Muscle layer of colon (tissue), 2 donors: ENCODE data around the gene TKTL1.

Experiments
- H3K27ac ChIP-seq: one replicate; pipeline ENCODE4 v1.7.0; 2013; ENCODE audit warnings: low read depth, mild to moderate bottlenecking, low read length, moderate library complexity
- H3K27me3 ChIP-seq, 2 donors: one replicate each; pipeline ENCODE4 v1.7.0; 2013; ENCODE audit warnings: low read length in 2 of 2, mild to moderate bottlenecking in 2 of 2; ENCODE audit not compliant: insufficient read depth in 2 of 2, control insufficient read depth in 1 of 2
- H3K36me3 ChIP-seq: one replicate; pipeline ENCODE4 v1.7.0; 2013; ENCODE audit warnings: mild to moderate bottlenecking, low read length; ENCODE audit not compliant: insufficient read depth
- H3K4me1 ChIP-seq: one replicate; pipeline ENCODE4 v1.7.0; 2013; ENCODE audit warnings: mild to moderate bottlenecking, low read length; ENCODE audit not compliant: insufficient read depth
- H3K4me3 ChIP-seq, 2 donors: one replicate each; pipeline ENCODE4 v1.7.0; 2013; ENCODE audit warnings: low read length in 2 of 2, low read depth in 1 of 2, mild to moderate bottlenecking in 1 of 2, moderate library complexity in 1 of 2
- H3K9ac ChIP-seq: one replicate; pipeline ENCODE4 v1.7.0; 2013; ENCODE audit warnings: low read length
- H3K9me3 ChIP-seq: one replicate; pipeline ENCODE4 v1.7.0; 2013; ENCODE audit warnings: mild to moderate bottlenecking, low read length
- donor health status: abdominal sarcoma.
- donor health status: Adenocarcinoma of cecum.

The TKTL1 gene

GRCh38 chrX:154355094-154355775 is 59.6 kb downstream of the TKTL1 start:
- no peaks in the 10 kb centered on the region for H3K9me3 ChIP-seq
- no peak overlapping the region for H3K9ac ChIP-seq
- H3K4me3 ChIP-seq, result no peak overlapping the region
- no peaks in the 10 kb centered on the region for H3K27me3 ChIP-seq
- peak overlapping the region; percentile 48 for H3K27ac ChIP-seq
- peaks cover 100% of the 10 kb centered on the region for H3K36me3 ChIP-seq
- peaks cover 6% of the 10 kb centered on the region for H3K4me1 ChIP-seq

DNA sequence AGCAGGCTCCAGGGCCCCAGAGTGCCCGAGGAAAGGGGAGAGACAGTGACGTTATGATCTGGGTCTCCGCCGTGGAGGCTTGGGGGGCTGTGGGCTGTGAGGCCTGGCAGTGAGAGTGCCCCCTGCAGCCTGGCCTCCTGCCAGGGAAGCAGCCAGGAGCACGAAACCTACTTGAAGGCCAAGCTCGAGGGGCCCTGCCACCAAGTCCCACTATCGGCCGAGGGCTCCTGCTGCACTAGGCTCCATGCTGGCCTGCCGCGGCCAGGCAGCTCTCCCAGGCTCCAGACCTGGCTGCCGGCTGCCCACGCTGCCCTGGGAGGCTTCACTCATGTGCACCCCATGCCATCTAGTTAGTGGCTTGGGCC is 60.2 kb downstream of the TKTL1 start:
- no peaks in the 10 kb centered on the region for H3K27me3 ChIP-seq
- H3K9ac ChIP-seq, result no peak overlapping the region
- H3K36me3 ChIP-seq, result peaks cover 99% of the 10 kb centered on the region
- H3K4me1 ChIP-seq, result peaks cover 6% of the 10 kb centered on the region
- H3K4me3 ChIP-seq, result no peak overlapping the region
- peak overlapping the region; percentile 16 for H3K27ac ChIP-seq
- H3K9me3 ChIP-seq, result no peaks in the 10 kb centered on the region

- Histone ChIP-seq H3K27ac (no peak overlapping the region), H3K36me3 (peaks cover 96% of the 10 kb centered on the region), H3K9ac (no peak overlapping the region), H3K4me3 (no peak overlapping the region), H3K27me3 (no peaks in the 10 kb centered on the region), H3K9me3 (no peaks in the 10 kb centered on the region), H3K4me1 (peaks cover 6% of the 10 kb centered on the region)
Measured at GRCh38 chrX:154356596-154356995, 61.0 kb downstream of the TKTL1 start.

DNA sequence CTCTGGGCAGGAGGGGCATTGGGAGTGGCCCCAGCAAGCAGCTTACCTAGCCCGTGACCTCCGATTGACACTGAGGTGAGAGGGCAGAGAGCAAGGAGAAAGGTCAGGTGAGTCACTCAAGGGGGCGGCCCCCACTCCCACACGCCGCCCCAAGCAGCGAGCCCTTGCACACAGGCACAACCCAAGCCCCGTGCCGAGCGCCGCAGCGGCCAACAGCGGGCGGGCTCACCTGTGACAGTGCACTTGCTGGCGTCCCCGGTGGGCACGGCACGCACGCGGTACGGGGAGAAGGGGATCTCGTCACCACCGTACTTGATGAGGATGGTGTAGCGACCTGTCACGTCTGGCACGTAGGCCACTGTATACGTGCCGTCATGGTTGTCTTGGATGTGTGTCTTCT is 61.6 kb downstream of the TKTL1 start:
- Histone ChIP-seq H3K4me1 (peaks cover 6% of the 10 kb centered on the region), H3K9ac (no peak overlapping the region), H3K4me3 (no peak overlapping the region), H3K27ac (peak overlapping the region; percentile 43), H3K36me3 (peaks cover 96% of the 10 kb centered on the region), H3K27me3 (no peaks in the 10 kb centered on the region), H3K9me3 (no peaks in the 10 kb centered on the region)

DNA sequence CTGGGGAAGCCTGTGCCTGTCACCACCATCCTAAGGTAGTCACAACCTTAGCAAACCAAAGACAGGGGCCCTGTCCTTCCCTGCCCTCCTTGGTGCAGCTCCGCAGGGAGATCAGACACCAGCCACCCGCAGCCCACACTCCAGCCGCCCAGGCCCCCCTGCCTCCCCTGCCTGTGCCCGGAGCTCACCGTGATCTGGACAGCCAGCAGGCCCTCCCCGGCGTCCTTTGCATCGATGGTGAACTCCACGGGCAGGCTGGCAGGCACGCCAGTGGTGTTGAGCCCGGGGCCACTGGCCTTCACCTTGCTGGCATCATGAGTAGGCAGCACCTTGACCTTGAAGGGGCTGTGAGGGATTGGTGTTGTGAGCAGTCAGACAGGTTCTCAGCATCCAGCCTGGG is 62.4 kb downstream of the TKTL1 start:
- Histone ChIP-seq H3K9ac (no peak overlapping the region), H3K4me1 (peaks cover 6% of the 10 kb centered on the region), H3K4me3 (no peak overlapping the region)

GRCh38 chrX:154358829-154359228 is 63.2 kb downstream of the TKTL1 start:
- H3K27me3 ChIP-seq, result no peaks in the 10 kb centered on the region
- H3K9ac ChIP-seq, result no peak overlapping the region
- peak overlapping the region; percentile 30 for H3K27ac ChIP-seq
- no peaks in the 10 kb centered on the region for H3K9me3 ChIP-seq
- peak overlapping the region in 1 of 2 donors; percentile 38 for H3K4me3 ChIP-seq
- peaks cover 92% of the 10 kb centered on the region for H3K36me3 ChIP-seq
- peaks cover 6% of the 10 kb centered on the region for H3K4me1 ChIP-seq

More for the DNA sequence above, 62.4 kb downstream of the TKTL1 start:
- Histone ChIP-seq H3K27me3 (no peaks in the 10 kb centered on the region), H3K27ac (peak overlapping the region; percentile 30), H3K9me3 (no peaks in the 10 kb centered on the region), H3K36me3 (peaks cover 96% of the 10 kb centered on the region)

DNA sequence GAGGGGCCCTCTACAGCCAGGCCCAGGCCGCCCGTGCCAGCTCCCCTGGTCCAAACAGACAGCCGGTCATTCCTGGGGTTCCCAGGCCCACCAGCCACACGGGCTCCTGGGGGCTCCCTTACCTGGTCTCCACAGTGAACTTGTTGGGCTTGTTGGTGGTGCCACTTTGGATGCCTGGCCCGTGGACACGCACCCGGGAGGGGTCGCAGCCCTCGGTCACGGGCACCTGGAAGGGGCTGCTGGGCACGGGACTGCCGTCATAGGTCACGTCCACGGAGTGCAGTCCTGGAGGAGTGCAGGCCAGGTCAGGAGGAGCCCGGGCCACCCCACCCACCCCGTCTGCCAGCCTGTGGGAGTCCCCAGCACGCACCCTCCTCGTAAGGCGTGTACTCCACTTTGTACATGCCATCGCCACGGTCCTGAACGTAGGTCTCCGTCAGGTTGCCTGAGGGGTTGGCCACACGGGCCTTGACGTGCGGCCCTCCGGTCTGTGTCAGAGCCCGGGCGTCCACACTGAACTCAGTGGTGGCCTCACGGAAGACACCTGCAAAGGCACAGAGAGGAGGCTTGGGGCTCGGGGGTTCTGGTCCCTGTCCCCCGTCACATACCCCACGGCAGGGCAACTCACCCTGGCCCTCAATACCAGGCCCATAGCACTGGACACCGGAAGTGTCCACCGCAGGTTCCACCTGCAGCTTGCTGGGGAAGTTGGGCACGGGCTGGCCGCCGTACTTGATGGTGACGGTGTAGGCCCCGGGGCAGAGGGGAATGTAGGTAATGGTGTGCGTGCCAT is 64.0 kb downstream of the TKTL1 start:
- no peak overlapping the region for H3K9ac ChIP-seq
- H3K27me3 ChIP-seq, result no peaks in the 10 kb centered on the region
- peaks cover 6% of the 10 kb centered on the region for H3K4me1 ChIP-seq
- H3K4me3 ChIP-seq, result no peak overlapping the region
- H3K9me3 ChIP-seq, result no peaks in the 10 kb centered on the region
- H3K36me3 ChIP-seq, result peaks cover 89% of the 10 kb centered on the region
- H3K27ac ChIP-seq, result peak overlapping the region; percentile 19

- Histone ChIP-seq H3K4me3 (no peak overlapping the region), H3K4me1 (peaks cover 6% of the 10 kb centered on the region), H3K9ac (no peak overlapping the region), H3K27me3 (no peaks in the 10 kb centered on the region), H3K9me3 (no peaks in the 10 kb centered on the region), H3K36me3 (peaks cover 89% of the 10 kb centered on the region), H3K27ac (peak overlapping the region; percentile 22)
Measured at GRCh38 chrX:154360155-154360713, 64.6 kb downstream of the TKTL1 start.

- H3K9me3 ChIP-seq, result no peaks in the 10 kb centered on the region
- no peak overlapping the region for H3K9ac ChIP-seq
- H3K4me3 ChIP-seq, result no peak overlapping the region
- peaks cover 89% of the 10 kb centered on the region for H3K36me3 ChIP-seq
- no peaks in the 10 kb centered on the region for H3K27me3 ChIP-seq
- H3K27ac ChIP-seq, result peak overlapping the region; percentile 12
- H3K4me1 ChIP-seq, result peaks cover 24% of the 10 kb centered on the region
Measured at GRCh38 chrX:154362085-154362742, 66.6 kb downstream of the TKTL1 start.

DNA sequence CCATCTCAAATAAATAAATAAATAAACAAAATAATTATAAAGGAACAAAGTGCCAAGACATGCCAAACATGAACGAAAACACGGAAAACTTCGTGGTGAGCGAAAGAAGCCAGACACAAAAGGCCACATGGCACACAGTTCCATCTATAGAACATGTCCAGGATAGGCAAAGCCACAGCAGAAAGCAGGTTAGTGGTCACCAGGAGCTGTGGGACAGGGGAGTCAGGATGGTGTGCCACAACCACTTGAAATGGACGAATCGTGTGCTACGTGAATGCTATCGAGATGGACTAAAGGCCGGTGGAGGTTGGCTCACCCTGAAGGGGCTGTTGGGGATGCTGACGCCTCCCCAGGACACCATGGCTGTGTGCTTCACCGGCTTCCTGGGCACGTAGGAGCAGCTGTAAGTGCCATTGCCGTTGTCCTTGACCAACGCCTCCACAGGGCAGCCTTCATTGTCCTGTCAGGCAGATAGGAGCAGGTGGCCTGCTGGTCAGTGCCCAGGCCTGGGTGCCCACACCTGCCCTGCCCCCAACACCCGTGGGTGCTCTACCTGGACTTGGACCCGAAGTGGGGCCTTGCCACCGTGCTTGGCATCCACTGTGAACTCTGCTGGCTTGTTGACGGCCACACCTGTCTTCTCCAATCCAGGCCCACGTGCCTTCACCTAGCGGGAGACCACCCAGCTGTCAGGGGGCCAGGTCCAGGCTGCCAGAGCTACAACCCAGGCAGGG is 68.3 kb downstream of the TKTL1 start:
- H3K9ac ChIP-seq, result no peak overlapping the region
- H3K9me3 ChIP-seq, result no peaks in the 10 kb centered on the region
- H3K27ac ChIP-seq, result peak overlapping the region; percentile 64
- peaks cover 84% of the 10 kb centered on the region for H3K36me3 ChIP-seq
- peaks cover 31% of the 10 kb centered on the region for H3K4me1 ChIP-seq
- no peaks in the 10 kb centered on the region for H3K27me3 ChIP-seq
- no peak overlapping the region for H3K4me3 ChIP-seq
